Fibroblast of villous mesenchyme (primary cell): Measurements from ENCODE around the gene NCAN. TPM values are rescaled to one million over a fixed set of nuclear protein-coding genes. Genes with fewer than 3 reads are reported as not detected.
"Not testable (repeated sequence)": the region's sequence is repeated elsewhere in the genome, so short reads cannot be mapped to it uniquely, and the experiment has no call there.

Experiments
- DNase-seq: peaks from one replicate; pipeline ENCODE4 v3.0.0-alpha.2; 2010; ENCODE audit warnings: low read depth
- H3K4me3 ChIP-seq: 2 replicates; pipeline ENCODE4 v1.5.1; 2011; ENCODE audit warnings: low read depth, mild to moderate bottlenecking, low read length
- CTCF ChIP-seq: IDR thresholded peaks from 2 replicates; pipeline ENCODE4 v1.5.1; 2012; ENCODE audit warnings: low read depth, mild to moderate bottlenecking, low read length; ENCODE audit not compliant: insufficient read depth
- total RNA-seq: library from RNA; depleted of rRNA; stranded (reverse); fragments of >200 nt; gene quantifications from 2 replicates; pipeline ENCODE4 v1.2.3, GENCODE V29; 2012

NCAN gene
- total RNA-seq, 1 donor: not detected

- H3K4me3 ChIP-seq: no peak overlapping the region
- no peak for DNase-seq
- TF ChIP-seq CTCF: no peak
Observed at GRCh38 chr19:19240476-19240875, 28.7 kb downstream of the NCAN start.

- no peak for TF ChIP-seq CTCF
- no peak overlapping the region for H3K4me3 ChIP-seq
- DNase-seq: no peak
Observed at GRCh38 chr19:19250196-19250801, 38.5 kb downstream of the NCAN start.

- not testable (repeated sequence) for DNase-seq, H3K4me3 ChIP-seq
Observed at GRCh38 chr19:19253409-19253808, 41.7 kb downstream of the NCAN start.

GRCh38 chr19:19256072-19256969 is 44.6 kb downstream of the NCAN start:
- DNase-seq: peak; percentile 10
- TF ChIP-seq CTCF: no peak
- H3K4me3 ChIP-seq: no peak overlapping the region

GRCh38 chr19:19257137-19257536 is 45.4 kb downstream of the NCAN start:
- DNase-seq: no peak
- H3K4me3 ChIP-seq: no peak overlapping the region
- TF ChIP-seq CTCF: no peak

GRCh38 chr19:19257836-19258588 is 46.3 kb downstream of the NCAN start:
- no peak for DNase-seq
- TF ChIP-seq CTCF: no peak

GRCh38 chr19:19258589-19259338 is 47.0 kb downstream of the NCAN start:
- no peak overlapping the region for H3K4me3 ChIP-seq
- TF ChIP-seq CTCF: no peak
- DNase-seq: no peak

More at GRCh38 chr19:19257836-19258588, 46.3 kb downstream of the NCAN start:
- H3K4me3 ChIP-seq: no peak overlapping the region
